Activated CD8-positive, alpha-beta T cell treated with anti-CD3 and anti-CD28 coated beads, Interleukin-2, amount 10 ng/mL, durations not matched to agents 7 days and 5 days (primary cell): ENCODE data around the gene RANGAP1. TPM values are rescaled to one million over a fixed set of nuclear protein-coding genes. Genes with fewer than 3 reads are reported as not detected.
"Not testable (repeated sequence)": the region's sequence is repeated elsewhere in the genome, so short reads cannot be mapped to it uniquely, and the experiment has no call there.

ENCODE experiments used
- ATAC-seq: fragments of 150-1000 bp; cut with Tn5 transposase; one replicate; pipeline ENCODE4 v1.10.0; 2021; ENCODE audit warnings: moderate library complexity
- CTCF ChIA-PET: fragments of 350-600 bp; sonication (Branson Sonifier 250); formaldehyde crosslinking; loops from one replicate; lab custom pipeline; 2021; ENCODE audit warnings: antibody characterized with exemption; lab: Charles Lee
- POLR2A ChIA-PET: fragments of 350-600 bp; sonication (Branson Sonifier 250); formaldehyde crosslinking; loops from one replicate; lab custom pipeline; 2021; ENCODE audit warnings: antibody characterized with exemption; lab: Charles Lee
- DNase-seq: peaks from one replicate; pipeline ENCODE4 v3.0.0-alpha.2; 2020
- H3K27ac Mint-ChIP-seq: one replicate; pipeline ENCODE4 v1.8.0; 2021; ENCODE audit warnings: mild to moderate bottlenecking, mixed read lengths
- H3K27me3 Mint-ChIP-seq: one replicate; pipeline ENCODE4 v1.8.0; 2021; ENCODE audit warnings: low read depth, mixed read lengths
- H3K36me3 Mint-ChIP-seq: one replicate; pipeline ENCODE4 v1.8.0; 2021; ENCODE audit warnings: low read depth, mixed read lengths
- H3K4me1 Mint-ChIP-seq: one replicate; pipeline ENCODE4 v1.8.0; 2021; ENCODE audit warnings: low read depth, mixed read lengths
- H3K4me3 Mint-ChIP-seq: one replicate; pipeline ENCODE4 v1.8.0; 2021; ENCODE audit warnings: mild to moderate bottlenecking, mixed read lengths
- H3K9me3 Mint-ChIP-seq: one replicate; pipeline ENCODE4 v1.8.0; 2022; ENCODE audit warnings: mixed read lengths; ENCODE audit not compliant: insufficient read depth
- total RNA-seq, 2 experiments: library from RNA; stranded (reverse); gene quantifications; one replicate each; pipeline ENCODE4 v1.2.3, GENCODE V29; 2021

The RANGAP1 gene
- total RNA-seq, 2 experiments from 2014 or later = 123 to 125 TPM

- H3K4me3 Mint-ChIP-seq, POLR2A ChIA-PET, CTCF ChIA-PET, H3K9me3 Mint-ChIP-seq, ATAC-seq, H3K27me3 Mint-ChIP-seq, DNase-seq, H3K36me3 Mint-ChIP-seq, H3K27ac Mint-ChIP-seq, H3K4me1 Mint-ChIP-seq: not testable (repeated sequence)
Observed at GRCh38 chr22:41294816-41295215, 8.8 kb upstream of the RANGAP1 start.

GRCh38 chr22:41290262-41291221 is 4.6 kb upstream of the RANGAP1 start:
- no peak for ATAC-seq
- Mint-ChIP-seq H3K27me3 (no peaks in the 10 kb centered on the region), H3K27ac (no peak overlapping the region), H3K9me3 (no peaks in the 10 kb centered on the region), H3K4me1 (peaks cover 17% of the 10 kb centered on the region), H3K4me3 (no peak overlapping the region), H3K36me3 (no peaks in the 10 kb centered on the region)
- POLR2A ChIA-PET = no interaction called here
- no peak for DNase-seq
- CTCF ChIA-PET = no interaction called here

DNA sequence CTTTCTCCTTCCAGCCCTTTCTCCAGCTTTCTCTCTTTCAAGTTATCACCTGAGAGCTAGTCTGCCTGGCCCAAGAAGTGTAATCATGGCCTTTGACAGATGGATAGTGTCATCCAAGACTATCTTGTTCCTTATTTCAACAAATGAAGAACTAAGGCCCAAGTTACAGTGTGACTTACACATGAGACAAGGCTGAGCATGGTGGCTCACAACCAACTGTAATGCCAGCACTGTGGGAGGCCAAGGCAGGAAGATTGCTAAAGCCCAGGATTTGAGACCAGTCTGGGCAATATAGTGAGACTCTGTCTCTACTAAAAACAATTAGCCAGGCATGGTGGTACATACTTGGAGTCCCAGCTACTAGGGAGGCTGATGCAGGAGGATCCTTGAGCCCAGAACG is 3.7 kb upstream of the RANGAP1 start:
- no peaks in the 10 kb centered on the region for H3K27me3 Mint-ChIP-seq
- peaks cover 20% of the 10 kb centered on the region for H3K4me1 Mint-ChIP-seq
- H3K27ac Mint-ChIP-seq = no peak overlapping the region
- no peaks in the 10 kb centered on the region for H3K9me3 Mint-ChIP-seq
- no peak overlapping the region for H3K4me3 Mint-ChIP-seq
- DNase-seq (no peak), ATAC-seq (no peak)
- ChIA-PET POLR2A (no interaction called here), CTCF (no interaction called here)
- H3K36me3 Mint-ChIP-seq = peaks cover 6% of the 10 kb centered on the region

DNA sequence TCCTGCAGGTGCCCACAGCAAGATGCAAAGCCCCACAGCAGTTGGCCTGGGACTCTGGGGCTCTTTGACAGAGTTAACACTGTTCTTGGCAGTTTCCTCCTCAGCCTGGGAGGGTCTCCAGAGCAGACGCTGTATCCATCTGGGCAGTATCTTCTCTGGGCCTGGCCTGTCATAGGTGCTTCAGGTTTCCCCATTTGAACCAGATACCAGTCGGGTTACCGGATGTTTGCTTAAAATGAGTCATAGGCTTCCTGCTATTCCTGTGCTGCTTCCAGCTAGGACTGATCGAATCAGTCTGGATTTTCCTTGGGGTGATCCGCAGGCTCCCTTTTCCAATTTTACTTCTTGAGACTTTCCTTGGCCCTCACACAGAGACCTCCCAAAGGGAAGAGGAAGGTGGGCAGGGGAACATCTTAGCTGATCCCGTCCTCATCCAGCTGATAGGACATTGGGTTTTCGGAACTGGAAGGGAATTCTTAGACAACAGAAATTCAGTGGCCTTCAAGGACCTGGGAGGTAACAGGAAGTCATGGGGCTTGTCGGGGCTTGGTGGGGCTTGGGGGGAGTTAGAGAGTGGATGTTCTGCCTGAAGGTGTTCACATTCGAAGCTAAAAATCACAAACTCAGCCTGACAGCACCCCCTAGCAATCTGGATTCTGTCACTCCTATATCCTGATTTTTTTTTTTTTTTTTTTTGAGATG is 2.4 kb upstream of the RANGAP1 start:
- Mint-ChIP-seq H3K27me3 (no peaks in the 10 kb centered on the region), H3K27ac (peak overlapping the region; percentile 76), H3K9me3 (no peaks in the 10 kb centered on the region), H3K4me3 (no peak overlapping the region), H3K36me3 (peaks cover 10% of the 10 kb centered on the region), H3K4me1 (peaks cover 30% of the 10 kb centered on the region)
- DNase-seq = no peak
- no peak for ATAC-seq
- CTCF ChIA-PET = no interaction called here
- POLR2A ChIA-PET = interaction anchor here (0.6 kb wide), 1 partner anchor 116 kb away, joined by 3 read pairs; no protein-coding TSS in a partner anchor

DNA sequence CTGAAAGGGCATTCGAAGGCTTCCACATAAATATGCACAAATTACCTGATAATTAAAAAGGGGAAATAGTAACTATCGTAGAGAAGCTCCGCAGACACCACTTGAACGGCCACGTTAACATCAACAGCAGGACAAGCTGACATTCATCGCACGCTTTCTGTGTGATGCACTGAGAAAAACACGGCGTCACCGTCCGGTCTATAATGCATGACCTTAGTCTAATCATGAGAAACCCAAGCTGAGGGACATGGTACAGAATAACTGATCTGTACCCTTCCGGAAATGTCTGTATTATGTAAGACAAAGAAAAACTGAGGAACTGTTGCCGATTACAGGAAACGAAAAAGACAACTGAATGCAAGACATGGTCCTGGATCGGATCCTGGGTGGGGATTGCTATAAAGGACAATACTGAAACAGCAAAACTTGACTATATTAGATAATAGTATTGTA is 678 bp upstream of the RANGAP1 start:
- H3K36me3 Mint-ChIP-seq = peaks cover 19% of the 10 kb centered on the region
- POLR2A ChIA-PET = interaction anchor here (0.6 to 2.1 kb wide), 25 partner anchors 12 to 660 kb away, joined by 3 to 45 read pairs (median 4); partner anchors contain the start of genes ACO2, CENPM, DESI1 and EP300
- H3K4me3 Mint-ChIP-seq = peak overlapping the region; percentile 97
- DNase-seq (peak; percentile 63), ATAC-seq (peak; percentile 34)
- H3K27ac Mint-ChIP-seq = peak overlapping the region; percentile 98
- H3K9me3 Mint-ChIP-seq = no peaks in the 10 kb centered on the region
- CTCF ChIA-PET = interaction anchor here (0.6 to 2.5 kb wide), 4 partner anchors 15 to 961 kb away, joined by 3 to 15 read pairs (median 4); partner anchors contain the start of gene ZC3H7B
- H3K4me1 Mint-ChIP-seq = peaks cover 38% of the 10 kb centered on the region
- H3K27me3 Mint-ChIP-seq = no peaks in the 10 kb centered on the region

- peak overlapping the region; percentile 98 for H3K27ac Mint-ChIP-seq
- peaks cover 42% of the 10 kb centered on the region for H3K4me1 Mint-ChIP-seq
- no peaks in the 10 kb centered on the region for H3K27me3 Mint-ChIP-seq
- no peaks in the 10 kb centered on the region for H3K9me3 Mint-ChIP-seq
- DNase-seq (peak; percentile 85), ATAC-seq (peak; percentile 41)
- POLR2A ChIA-PET = interaction anchor here (0.9 to 2.1 kb wide), 12 partner anchors 15 to 334 kb away, joined by 3 to 45 read pairs (median 6); partner anchors contain the start of genes ACO2, EP300, PHF5A and RBX1
- CTCF ChIA-PET = interaction anchor here (1.5 to 2.5 kb wide), 2 partner anchors 16 to 48 kb away, joined by 5 to 15 read pairs; partner anchors contain the start of gene ZC3H7B
- peak overlapping the region; percentile 97 for H3K4me3 Mint-ChIP-seq
- peaks cover 28% of the 10 kb centered on the region for H3K36me3 Mint-ChIP-seq
Observed at GRCh38 chr22:41285441-41285819, 557 bp downstream of the RANGAP1 start.

DNA sequence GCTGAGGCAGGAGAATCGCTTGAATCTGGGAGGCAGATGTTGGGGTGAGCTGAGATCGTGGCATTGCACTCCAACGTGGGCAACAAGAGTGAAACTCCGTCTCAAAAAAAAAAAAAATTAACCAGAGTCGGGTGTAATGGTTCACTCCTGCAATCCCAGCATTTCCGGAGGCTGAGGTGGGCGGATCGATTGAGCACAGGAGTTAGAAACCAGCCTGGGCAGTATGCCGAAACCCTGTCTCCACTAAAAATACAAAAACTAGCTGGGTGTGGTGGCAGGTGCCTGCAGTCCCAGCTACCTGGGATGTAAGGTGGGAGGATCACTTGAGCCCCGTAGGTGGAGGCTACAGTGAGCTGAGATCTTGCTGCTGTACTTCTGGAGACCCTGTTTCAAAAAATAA is 1.5 kb downstream of the RANGAP1 start:
- Mint-ChIP-seq H3K27me3 (no peaks in the 10 kb centered on the region), H3K27ac (peak overlapping the region; percentile 98), H3K9me3 (no peaks in the 10 kb centered on the region), H3K4me1 (peaks cover 42% of the 10 kb centered on the region), H3K36me3 (peaks cover 33% of the 10 kb centered on the region), H3K4me3 (peak overlapping the region; percentile 97)
- CTCF ChIA-PET = interaction anchor here (2.5 kb wide), 1 partner anchor 17 kb away, joined by 15 read pairs; the partner anchor contains the start of gene ZC3H7B
- POLR2A ChIA-PET = interaction anchor here (0.9 to 1.5 kb wide), 3 partner anchors 17 to 46 kb away, joined by 3 to 6 read pairs (median 4); partner anchors contain the start of gene ZC3H7B
- ATAC-seq (no peak), DNase-seq (no peak)

DNA sequence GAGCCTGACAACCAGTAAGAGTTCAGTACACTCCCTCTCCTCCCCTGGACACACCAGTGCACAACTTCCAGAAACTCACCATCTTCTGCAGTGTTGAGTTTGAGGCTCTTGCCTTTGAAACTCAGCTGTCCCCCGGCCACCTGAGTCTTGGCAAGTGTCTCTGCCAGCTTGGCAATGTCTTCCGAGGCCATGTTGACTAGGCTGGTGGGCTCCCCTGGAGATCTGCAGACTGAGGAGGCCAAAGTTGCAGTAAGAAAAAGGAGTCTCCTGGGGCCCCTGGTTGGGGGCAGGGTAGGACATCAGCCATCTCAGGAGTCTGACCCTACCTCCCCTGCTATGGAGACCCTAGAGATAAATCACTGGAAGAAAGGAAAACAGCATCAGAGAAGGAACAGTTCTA is 5.1 kb downstream of the RANGAP1 start:
- ChIA-PET POLR2A (no interaction called here), CTCF (interaction anchor here (1.6 kb wide), 1 partner anchor 43 kb away, joined by 5 read pairs; no protein-coding TSS in a partner anchor)
- no peak for DNase-seq
- Mint-ChIP-seq H3K4me3 (no peak overlapping the region), H3K36me3 (peaks cover 57% of the 10 kb centered on the region), H3K4me1 (peaks cover 25% of the 10 kb centered on the region), H3K27ac (peak overlapping the region; percentile 43), H3K27me3 (no peaks in the 10 kb centered on the region), H3K9me3 (no peaks in the 10 kb centered on the region)
- no peak for ATAC-seq

- ChIA-PET CTCF (interaction anchor here (1.6 kb wide), 2 partner anchors 21 to 43 kb away, joined by 3 to 5 read pairs; partner anchors contain the start of gene ZC3H7B), POLR2A (no interaction called here)
- ATAC-seq (no peak), DNase-seq (no peak)
- Mint-ChIP-seq H3K4me1 (peaks cover 22% of the 10 kb centered on the region), H3K27ac (no peak overlapping the region), H3K4me3 (no peak overlapping the region), H3K36me3 (peaks cover 57% of the 10 kb centered on the region), H3K27me3 (no peaks in the 10 kb centered on the region), H3K9me3 (no peaks in the 10 kb centered on the region)
Observed at GRCh38 chr22:41280065-41280464, 5.9 kb downstream of the RANGAP1 start.

DNA sequence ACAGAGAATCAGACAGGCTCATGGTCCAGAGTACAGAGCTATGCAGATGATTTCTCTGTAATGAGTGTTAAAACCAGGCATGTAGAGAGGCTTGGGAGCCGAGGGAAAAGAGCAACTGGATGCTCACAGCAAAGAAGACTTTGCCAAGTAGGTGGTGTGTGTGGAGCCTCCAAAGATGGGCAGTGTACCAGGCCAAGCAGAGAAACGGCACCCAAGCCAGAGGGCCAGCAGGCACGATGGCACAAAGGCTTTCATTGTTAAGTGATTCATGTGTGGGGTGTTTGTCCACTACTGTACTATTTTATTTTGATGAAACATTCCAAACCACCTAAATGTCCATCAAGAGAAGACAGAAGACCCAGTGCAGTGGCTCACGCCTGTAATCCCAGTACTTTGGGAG is 11.1 kb downstream of the RANGAP1 start:
- Mint-ChIP-seq H3K4me1 (no peaks in the 10 kb centered on the region), H3K36me3 (peaks cover 62% of the 10 kb centered on the region), H3K9me3 (no peaks in the 10 kb centered on the region), H3K27ac (peak overlapping the region; percentile 7), H3K4me3 (no peak overlapping the region), H3K27me3 (no peaks in the 10 kb centered on the region)
- CTCF ChIA-PET = interaction anchor here (0.7 kb wide), 1 partner anchor 352 kb away, joined by 3 read pairs; no protein-coding TSS in a partner anchor
- DNase-seq (no peak), ATAC-seq (no peak)
- POLR2A ChIA-PET = interaction anchor here (2.0 kb wide), 1 partner anchor 12 kb away, joined by 6 read pairs; the partner anchor contains the start of gene RANGAP1

- no peak overlapping the region for H3K4me3 Mint-ChIP-seq
- POLR2A ChIA-PET = interaction anchor here (1.3 kb wide), 1 partner anchor 11 kb away, joined by 3 read pairs; no protein-coding TSS in a partner anchor
- peaks cover 60% of the 10 kb centered on the region for H3K36me3 Mint-ChIP-seq
- DNase-seq (no peak), ATAC-seq (no peak)
- CTCF ChIA-PET = no interaction called here
- H3K4me1 Mint-ChIP-seq = no peaks in the 10 kb centered on the region
- H3K27ac Mint-ChIP-seq = no peak overlapping the region
- H3K9me3 Mint-ChIP-seq = no peaks in the 10 kb centered on the region
- no peaks in the 10 kb centered on the region for H3K27me3 Mint-ChIP-seq
Observed at GRCh38 chr22:41273128-41273527, 12.9 kb downstream of the RANGAP1 start.
